SK-N-SH (cell line): ENCODE data around the gene ANKS6. TPM values are rescaled to one million over a fixed set of nuclear protein-coding genes. Genes with fewer than 3 reads are reported as not detected.

Source experiments
- CTCF ChIA-PET: fragments of 300-600, 350-600 bp; formaldehyde crosslinking; extraction: SDS; loops from one replicate; lab custom pipeline; 2021; lab: Yijun Ruan, JAX
- POLR2A ChIA-PET: fragments of 350-600 bp; sonication (Branson Sonifier 250); formaldehyde crosslinking; extraction: SDS; loops from one replicate; lab custom pipeline; 2020; ENCODE audit warnings: antibody characterized with exemption, inconsistent platforms; lab: Yijun Ruan, JAX
- DNase-seq: peaks from one replicate; pipeline ENCODE4 v3.0.0; 2012
- H2AFZ ChIP-seq: fragments of 200-600 bp; sonication (generic); 2 replicates; pipeline ENCODE4 v1.8.1; 2016; ENCODE audit warnings: antibody characterized with exemption, mild to moderate bottlenecking, low read depth
- H3F3A ChIP-seq: fragments of 200-600 bp; sonication (generic); replicated peaks from 2 replicates; pipeline ENCODE3; 2016; ENCODE audit warnings: antibody characterized with exemption, mild to moderate bottlenecking; ENCODE audit not compliant: insufficient read depth
- H3K27ac ChIP-seq, 2 experiments: fragments of 200-500 bp in 1 of 2; fragments of 200-600 bp in 1 of 2; sonication (Bioruptor generic) in 1 of 2; sonication (generic), shearing (Covaris generic) in 1 of 2; 2 replicates each; pipeline versions ENCODE4 v1.5.1 to v1.6.1; 2014 to 2016; ENCODE audit warnings: low read depth in 2 of 2, inconsistent platforms in 1 of 2, low read length in 1 of 2, mild to moderate bottlenecking in 1 of 2, mixed read lengths in 1 of 2
- H3K27me3 ChIP-seq: fragments of 200-600 bp; sonication (generic), shearing (Covaris generic); 2 replicates; pipeline ENCODE4 v1.6.1; 2016; ENCODE audit warnings: mixed run types; ENCODE audit not compliant: insufficient read depth
- H3K36me3 ChIP-seq, 2 experiments: fragments of 200-500 bp in 1 of 2; fragments of 200-600 bp in 1 of 2; sonication (Bioruptor generic) in 1 of 2; sonication (generic) in 1 of 2; replicated peaks in 1 of 2; 2 replicates each; pipeline versions ENCODE3 to v1.5.1; 2014 to 2016; ENCODE audit warnings: low read length in 1 of 2, mild to moderate bottlenecking in 1 of 2; ENCODE audit not compliant: insufficient read depth in 2 of 2, control insufficient read depth in 1 of 2
- H3K4me1 ChIP-seq, 2 experiments: fragments of 200-500 bp in 1 of 2; fragments of 200-600 bp in 1 of 2; sonication (Bioruptor generic) in 1 of 2; sonication (generic), shearing (Covaris generic) in 1 of 2; 2 replicates each; pipeline versions ENCODE4 v1.5.1 to v1.6.1; 2014 to 2016; ENCODE audit warnings: low read depth in 1 of 2, low read length in 1 of 2, mixed run types in 1 of 2; ENCODE audit not compliant: insufficient read depth in 2 of 2, control insufficient read depth in 1 of 2
- H3K4me2 ChIP-seq: fragments of 200-600 bp; sonication (generic), shearing (Covaris generic); 2 replicates; pipeline ENCODE4 v1.6.1; 2017; ENCODE audit warnings: mixed run types
- H3K4me3 ChIP-seq, 2 experiments: fragments of 200-500 bp in 1 of 2; fragments of 200-600 bp in 1 of 2; sonication (Bioruptor generic) in 1 of 2; sonication (generic), shearing (Covaris generic) in 1 of 2; 2 replicates each; pipeline versions ENCODE4 v1.5.1 to v1.8.1; 2014 to 2016; ENCODE audit warnings: low read depth in 2 of 2, inconsistent platforms in 1 of 2, low read length in 1 of 2, mild to moderate bottlenecking in 1 of 2, mixed read lengths in 1 of 2, moderate library complexity in 1 of 2
- H3K79me2 ChIP-seq: fragments of 200-600 bp; sonication (generic); 2 replicates; pipeline ENCODE4 v1.8.1; 2017; ENCODE audit warnings: mild to moderate bottlenecking; ENCODE audit not compliant: insufficient read depth
- H3K9ac ChIP-seq: fragments of 200-600 bp; sonication (generic); 2 replicates; pipeline ENCODE4 v1.6.1; 2017; ENCODE audit warnings: mixed run types
- H3K9me2 ChIP-seq: fragments of 200-600 bp; sonication (generic); 2 replicates; pipeline ENCODE4 v1.6.1; 2017; ENCODE audit warnings: mixed run types
- H3K9me3 ChIP-seq: fragments of 200-600 bp; sonication (generic); 2 replicates; pipeline ENCODE4 v1.6.1; 2017; ENCODE audit warnings: mixed run types, mild to moderate bottlenecking, moderate library complexity
- H4K20me1 ChIP-seq: fragments of 200-600 bp; sonication (generic); 2 replicates; pipeline ENCODE4 v1.6.1; 2017; ENCODE audit warnings: mild to moderate bottlenecking, mixed run types; ENCODE audit not compliant: insufficient read depth
- CHD2 ChIP-seq: fragments of 150-350 bp; IDR thresholded peaks from 2 replicates; pipeline ENCODE4 v1.6.1; 2018; ENCODE audit warnings: low read length; ENCODE audit not compliant: partially characterized antibody
- EP300 ChIP-seq, 2 experiments: IDR thresholded peaks; 2 replicates each; pipeline versions ENCODE4 v1.4.0 to v1.6.1; 2012; ENCODE audit warnings: borderline replicate concordance in 1 of 2, low read depth in 1 of 2, low read length in 1 of 2
- FOSL2 ChIP-seq: IDR thresholded peaks from 2 replicates; pipeline ENCODE4 v1.4.0; 2012; ENCODE audit warnings: low read depth, mild to moderate bottlenecking, moderate library complexity, borderline replicate concordance
- GABPA ChIP-seq: IDR thresholded peaks from 2 replicates; pipeline ENCODE4 v1.4.0; 2012; ENCODE audit warnings: low read depth, mild to moderate bottlenecking
- GATA2 ChIP-seq: sonication (generic); formaldehyde crosslinking; IDR thresholded peaks from 2 replicates; pipeline ENCODE4 v1.5.0; 2020; ENCODE audit warnings: mild to moderate bottlenecking, missing genetic modification reagents
- JUND ChIP-seq: IDR thresholded peaks from 2 replicates; pipeline ENCODE4 v1.4.0; 2012
- NRF1 ChIP-seq: IDR thresholded peaks from 2 replicates; pipeline ENCODE4 v1.6.1; 2012; ENCODE audit warnings: low read depth, mild to moderate bottlenecking, low read length
- RAD21 ChIP-seq: IDR thresholded peaks from 2 replicates; pipeline ENCODE4 v1.6.1; 2012; ENCODE audit warnings: mild to moderate bottlenecking, low read length
- RCOR1 ChIP-seq: fragments of 150-350 bp; IDR thresholded peaks from 2 replicates; pipeline ENCODE4 v1.6.1; 2017; ENCODE audit warnings: antibody characterized with exemption, low read length
- RXRA ChIP-seq: IDR thresholded peaks from 2 replicates; pipeline ENCODE4 v1.4.0; 2012; ENCODE audit warnings: low read depth, mild to moderate bottlenecking, borderline replicate concordance
- TCF12 ChIP-seq: IDR thresholded peaks from 2 replicates; pipeline ENCODE4 v1.4.0; 2012
- YY1 ChIP-seq: IDR thresholded peaks from 2 replicates; pipeline ENCODE4 v1.4.0; 2012; ENCODE audit warnings: low read depth, mild to moderate bottlenecking
- WGBS: methylation state at CpG from one replicate; pipeline ENCODE4 v1.1.6; 2017; ENCODE audit warnings: low lambda C conversion rate; 5-methylcytosine and 5-hydroxymethylcytosine counted together
- polyA plus RNA-seq, 3 experiments: library from polyadenylated mRNA; depleted of rRNA; stranded (reverse); fragments of >200 nt; gene quantifications; 2 replicates each; pipeline ENCODE4 v1.2.3, GENCODE V29; 2012
- TF ChIP-seq, protein P1 (sequence below): IDR thresholded peaks from 2 replicates; pipeline ENCODE4 v1.4.0; 2012; ENCODE audit warnings: low read depth, borderline replicate concordance
- TF ChIP-seq, protein P2 (sequence below): IDR thresholded peaks from 2 replicates; pipeline ENCODE4; 2012
- TF ChIP-seq, protein P3 (sequence below): IDR thresholded peaks from 2 replicates; pipeline ENCODE4 v1.4.0; 2012; ENCODE audit warnings: low read depth, borderline replicate concordance

Gene ANKS6
- polyA plus RNA-seq, 1 of the 3 experiments (the other 2 are of a cell fraction), result 29.3 TPM

DNA sequence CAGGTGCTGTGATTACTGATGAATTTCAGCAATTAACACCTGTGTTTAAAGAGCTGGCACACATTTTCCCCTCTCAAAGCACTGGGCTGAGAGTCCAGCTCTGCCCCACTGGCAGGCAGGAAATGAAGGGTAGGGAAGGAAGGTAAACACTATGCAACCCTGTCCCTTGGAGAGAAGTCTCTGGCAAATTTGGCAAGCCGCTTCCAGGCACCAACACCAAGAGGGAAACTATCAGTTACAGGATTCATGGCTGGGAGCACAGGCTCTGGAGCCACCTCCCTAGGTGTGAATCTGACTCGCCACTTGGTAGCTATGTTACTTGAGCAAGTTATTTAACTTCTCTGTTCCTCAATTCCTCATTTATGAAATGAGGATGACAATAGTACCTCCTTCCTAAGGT lies 3.3 kb downstream of the ANKS6 start:
- Histone ChIP-seq H3K27ac (no peak overlapping the region), H2AFZ (no peak overlapping the region), H3K27me3 (no peaks in the 10 kb centered on the region), H3K79me2 (peaks cover 12% of the 10 kb centered on the region; the same call in 1 of the 2 replicates), H3K9me3 (no peaks in the 10 kb centered on the region), H3K9me2 (no peaks in the 10 kb centered on the region), H3F3A (peaks cover 4% of the 10 kb centered on the region), H3K4me3 (no peak overlapping the region), H3K36me3 (peaks cover 0 to 16% of the 10 kb centered on the region in 2 experiments), H3K4me1 (peaks cover 3 to 15% of the 10 kb centered on the region in 2 experiments; a peak in 1 of 4 replicates), H3K9ac (no peak overlapping the region), H4K20me1 (peaks cover 10% of the 10 kb centered on the region), H3K4me2 (no peak overlapping the region)
- 100% methylated on average over 2 of the region's 2 CpGs for WGBS
- no peak for DNase-seq
- no peak for TF ChIP-seq JUND
- TF ChIP-seq, protein P1, sequence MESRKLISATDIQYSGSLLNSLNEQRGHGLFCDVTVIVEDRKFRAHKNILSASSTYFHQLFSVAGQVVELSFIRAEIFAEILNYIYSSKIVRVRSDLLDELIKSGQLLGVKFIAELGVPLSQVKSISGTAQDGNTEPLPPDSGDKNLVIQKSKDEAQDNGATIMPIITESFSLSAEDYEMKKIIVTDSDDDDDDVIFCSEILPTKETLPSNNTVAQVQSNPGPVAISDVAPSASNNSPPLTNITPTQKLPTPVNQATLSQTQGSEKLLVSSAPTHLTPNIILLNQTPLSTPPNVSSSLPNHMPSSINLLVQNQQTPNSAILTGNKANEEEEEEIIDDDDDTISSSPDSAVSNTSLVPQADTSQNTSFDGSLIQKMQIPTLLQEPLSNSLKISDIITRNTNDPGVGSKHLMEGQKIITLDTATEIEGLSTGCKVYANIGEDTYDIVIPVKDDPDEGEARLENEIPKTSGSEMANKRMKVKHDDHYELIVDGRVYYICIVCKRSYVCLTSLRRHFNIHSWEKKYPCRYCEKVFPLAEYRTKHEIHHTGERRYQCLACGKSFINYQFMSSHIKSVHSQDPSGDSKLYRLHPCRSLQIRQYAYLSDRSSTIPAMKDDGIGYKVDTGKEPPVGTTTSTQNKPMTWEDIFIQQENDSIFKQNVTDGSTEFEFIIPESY, result no peak
- TF ChIP-seq RAD21, result no peak
- TF ChIP-seq FOSL2, result no peak
- no peak for TF ChIP-seq NRF1
- TF ChIP-seq CHD2, result no peak
- TF ChIP-seq RXRA, result no peak
- TF ChIP-seq GATA2 (CRISPR knock-in tag), result no peak
- ChIA-PET CTCF (interaction anchor here (0.8 to 7.2 kb wide), 5 partner anchors 9 to 478 kb away, joined by 3 to 79 read pairs (median 7); partner anchors contain the start of gene GALNT12), POLR2A (no interaction called here)

DNA sequence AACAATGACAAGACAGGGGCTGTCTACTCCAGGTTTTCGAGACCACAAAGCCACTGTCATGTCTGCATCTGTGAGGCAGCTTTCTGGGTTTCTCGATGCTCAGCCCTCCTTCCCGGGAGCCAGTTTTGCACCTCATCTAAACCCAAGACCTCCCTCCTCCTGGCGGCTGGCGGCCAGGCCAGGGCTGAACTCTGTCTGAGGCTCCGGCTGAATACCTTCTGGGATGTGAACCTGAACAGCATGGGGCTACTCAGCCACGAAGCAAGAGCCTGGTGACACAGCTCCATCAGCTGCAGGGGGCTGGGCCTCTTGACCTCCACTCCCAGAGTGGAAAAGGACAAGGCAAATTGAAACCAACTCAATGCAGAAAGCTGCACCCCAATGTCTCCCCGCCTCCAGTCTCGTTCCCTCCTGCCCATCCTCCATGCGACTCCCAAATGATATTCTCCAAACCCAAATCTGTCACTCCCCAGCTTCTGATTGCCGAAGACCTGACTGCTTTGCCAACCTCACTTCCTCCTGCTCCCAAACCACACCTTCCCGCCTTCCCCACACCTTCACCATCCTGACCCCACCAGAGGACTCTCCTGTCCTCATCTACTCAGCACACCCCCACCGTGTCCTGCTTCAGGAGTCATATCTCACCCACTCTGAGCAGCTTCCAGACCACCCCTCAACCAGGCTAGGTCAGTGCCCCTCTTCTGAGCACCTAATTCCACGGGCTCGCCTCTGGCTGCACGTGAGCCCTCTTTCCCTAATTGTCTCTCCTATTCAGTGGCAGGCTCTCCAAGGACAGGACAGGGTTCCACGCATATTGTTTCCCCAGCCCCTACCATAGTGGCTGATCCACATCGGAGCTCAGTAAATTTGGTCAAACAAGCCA lies 4.5 kb downstream of the ANKS6 start:
- H3K27me3 ChIP-seq, result no peaks in the 10 kb centered on the region

More for the DNA sequence above, 4.5 kb downstream of the ANKS6 start:
- WGBS, result 86% methylated on average over 14 of the region's 18 CpGs
- no peaks in the 10 kb centered on the region for H3K9me2 ChIP-seq
- H2AFZ ChIP-seq, result no peak overlapping the region
- H3K9ac ChIP-seq, result no peak overlapping the region
- no peaks in the 10 kb centered on the region for H3K9me3 ChIP-seq
- DNase-seq, result no peak
- peaks cover 12% of the 10 kb centered on the region; the same call in 1 of the 2 replicates for H3K79me2 ChIP-seq
- POLR2A ChIA-PET, result no interaction called here
- no peak overlapping the region; the same call in 1 of the 2 replicates for H3K4me2 ChIP-seq
- peaks cover 0 to 20% of the 10 kb centered on the region in 2 experiments for H3K36me3 ChIP-seq
- peaks cover 10% of the 10 kb centered on the region for H4K20me1 ChIP-seq
- H3K4me3 ChIP-seq, result no peak overlapping the region; a peak in 1 of 4 replicates
- peaks cover 4% of the 10 kb centered on the region for H3F3A ChIP-seq
- TF ChIP-seq RXRA (no peak), YY1 (no peak), TCF12 (no peak), GABPA (no peak), EP300 (IDR thresholded peaks at IDR 0.05; ENCODE audit: borderline replicate concordance in 1 of 2, low read depth in 1 of 2, low read length in 1 of 2) (no peak), GATA2 (CRISPR knock-in tag) (no peak), NRF1 (no peak), RCOR1 (no peak)
- TF ChIP-seq, protein P2, sequence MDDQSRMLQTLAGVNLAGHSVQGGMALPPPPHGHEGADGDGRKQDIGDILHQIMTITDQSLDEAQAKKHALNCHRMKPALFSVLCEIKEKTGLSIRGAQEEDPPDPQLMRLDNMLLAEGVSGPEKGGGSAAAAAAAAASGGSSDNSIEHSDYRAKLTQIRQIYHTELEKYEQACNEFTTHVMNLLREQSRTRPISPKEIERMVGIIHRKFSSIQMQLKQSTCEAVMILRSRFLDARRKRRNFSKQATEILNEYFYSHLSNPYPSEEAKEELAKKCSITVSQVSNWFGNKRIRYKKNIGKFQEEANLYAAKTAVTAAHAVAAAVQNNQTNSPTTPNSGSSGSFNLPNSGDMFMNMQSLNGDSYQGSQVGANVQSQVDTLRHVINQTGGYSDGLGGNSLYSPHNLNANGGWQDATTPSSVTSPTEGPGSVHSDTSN, result no peak
- TF ChIP-seq, protein P3, sequence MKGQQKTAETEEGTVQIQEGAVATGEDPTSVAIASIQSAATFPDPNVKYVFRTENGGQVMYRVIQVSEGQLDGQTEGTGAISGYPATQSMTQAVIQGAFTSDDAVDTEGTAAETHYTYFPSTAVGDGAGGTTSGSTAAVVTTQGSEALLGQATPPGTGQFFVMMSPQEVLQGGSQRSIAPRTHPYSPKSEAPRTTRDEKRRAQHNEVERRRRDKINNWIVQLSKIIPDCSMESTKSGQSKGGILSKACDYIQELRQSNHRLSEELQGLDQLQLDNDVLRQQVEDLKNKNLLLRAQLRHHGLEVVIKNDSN, result no peak
- TF ChIP-seq, all 33 proteins: peak for 0
- 0 out of 4 replicates have a peak overlapping the region, but pooled peaks of 1 of the 2 experiments have one; percentile 4 for H3K27ac ChIP-seq
- peaks cover 3 to 15% of the 10 kb centered on the region in 2 experiments; a peak in 1 of 4 replicates for H3K4me1 ChIP-seq
- CTCF ChIA-PET, result interaction anchor here (0.6 to 7.2 kb wide), 19 partner anchors 10 to 528 kb away, joined by 3 to 79 read pairs (median 3); no protein-coding TSS in a partner anchor
